Adrenal gland (tissue), 12 donors: ENCODE results near the gene ZNF217. TPM values are rescaled to one million over a fixed set of nuclear protein-coding genes. Genes with fewer than 3 reads are reported as not detected.
"Not testable (repeated sequence)": the region's sequence is repeated elsewhere in the genome, so short reads cannot be mapped to it uniquely, and the experiment has no call there.

Experiments used
- DNase-seq, 7 donors: peaks; one replicate each; pipeline ENCODE4 v3.0.0-alpha.2; 2019 to 2020
- H3K27ac ChIP-seq, 5 donors: fragments of 200-600 bp; sonication (generic) in 4 of 5; 1 replicate in 3 of 5; 2 replicates in 2 of 5; pipeline versions ENCODE4 v1.5.1 to v1.8.0; 2016 to 2020; ENCODE audit warnings: mild to moderate bottlenecking in 1 of 5
- H3K27me3 ChIP-seq: fragments of 200-600 bp; 2 replicates; pipeline ENCODE4 v1.8.0; 2021
- H3K36me3 ChIP-seq, 2 donors: fragments of 200-600 bp; replicated peaks in 1 of 2; 1 replicate in 1 of 2; 2 replicates in 1 of 2; pipeline versions ENCODE4 v1.5.1 to v1.8.0; 2018 to 2022
- H3K4me1 ChIP-seq, 2 donors: fragments of 200-600 bp; replicated peaks in 1 of 2; 1 replicate in 1 of 2; 2 replicates in 1 of 2; pipeline versions ENCODE4 v1.5.1 to v1.8.0; 2018 to 2021
- H3K4me3 ChIP-seq, 4 donors: fragments of 200-600 bp; sonication (generic) in 3 of 4; one replicate each; pipeline ENCODE4 v1.5.1; 2016 to 2018
- H3K9me3 ChIP-seq, 3 donors: fragments of 200-600 bp; sonication (generic) in 1 of 3; replicated peaks in 1 of 3; 1 replicate in 2 of 3; 2 replicates in 1 of 3; pipeline versions ENCODE4 v1.5.1 to v1.8.0; 2016 to 2021
- CTCF ChIP-seq, 6 experiments: fragments of 450-650 bp in 4 of 6; fragments of 200-600 bp in 2 of 6; sonication (generic) in 1 of 6; IDR thresholded peaks; 1 replicate in 5 of 6; 2 replicates in 1 of 6; pipeline versions ENCODE4 v1.5.1 to v1.8.0; 2016 to 2021; ENCODE audit warnings: antibody characterized with exemption in 6 of 6, mild to moderate bottlenecking in 2 of 6, moderate library complexity in 1 of 6
- POLR2A ChIP-seq, 2 donors: fragments of 450-650 bp; IDR thresholded peaks; one replicate each; pipeline ENCODE4 v1.6.1; 2017; ENCODE audit warnings: antibody characterized with exemption in 2 of 2, mild to moderate bottlenecking in 2 of 2, moderate library complexity in 1 of 2
- WGBS, 4 donors: extraction: QIAGEN DNeasy Blood & Tissue Kit in 2 of 4; methylation state at CpG; one replicate each; pipeline versions ENCODE4 v1.1.5 to v1.1.7; 2013 to 2017; 5-methylcytosine and 5-hydroxymethylcytosine counted together
- intact Hi-C, 2 donors: fragments of 100-400 bp; cut with DNase I; formaldehyde crosslinking; loops; one replicate each; pipeline versions ENCODE4 v1.14.1 to v1.15.0; 2022 to 2023
- polyA plus RNA-seq, 3 donors: library from polyadenylated mRNA; stranded (reverse); fragments of 200-250 nt in 2 of 3; fragments of 350-450 nt in 1 of 3; fragmentation: Illumina TruSeq in 1 of 3; extraction: RNeasy Lipid Tissue Mini Kit (QIAGEN cat#74804) in 1 of 3; gene quantifications; one replicate each; pipeline ENCODE4 v1.2.3, GENCODE V29; 2013 to 2014
- total RNA-seq, 9 donors: library from RNA; depleted of rRNA in 4 of 9; stranded (reverse); fragments of >200 nt in 4 of 9; fragments of 120-200 nt in 1 of 9; fragmentation: NEBNext Ultra II Directional in 1 of 9; extraction: Animal tissue kit (Norgen Biotek cat#: 25700) in 1 of 9; gene quantifications; one replicate each; pipeline versions ENCODE4 v1.1.0 to v1.2.4, GENCODE V29; 2013 to 2023
- donor health status: healthy with polysubstance abuse.
- donor health status: Bipolar disorder and iron deficiency.
- donor health status: DM: yes; HTN: yes; CAD: no.
- donor health status: DM: no; HTN: no; CAD: no.
- donor health status: DM: no; HTN: no; CAD: no.
- donor health status: DM: yes; HTN: yes; CAD: no.

Gene ZNF217
- total and polyA plus RNA-seq, 12 donors = 3.3 to 23.4 (median 11.8) TPM

GRCh38 chr20:53565254-53565653, 28.4 kb downstream of the ZNF217 start:
- 92 to 97% (median 96%) methylated on average over 11 of the region's 11 CpGs for WGBS, 4 donors
- Histone ChIP-seq H3K9me3 (no peaks in the 10 kb centered on the region), H3K4me3 (no peak overlapping the region), H3K4me1 (no peaks in the 10 kb centered on the region), H3K27ac (no peak overlapping the region), H3K36me3 (peaks cover 0 to 18% of the 10 kb centered on the region in 2 donors), H3K27me3 (no peaks in the 10 kb centered on the region)
- TF ChIP-seq CTCF (IDR thresholded peaks at IDR 0.05) (no peak), POLR2A (IDR thresholded peaks at IDR 0.05) (no peak)
- DNase-seq = no peak
- intact Hi-C loops = no loop called here

GRCh38 chr20:53562104-53562764, 31.4 kb downstream of the ZNF217 start:
- peak in 1 of 7 donors; percentile 40 for DNase-seq
- H3K9me3 ChIP-seq, H3K27me3 ChIP-seq, H3K36me3 ChIP-seq, H3K4me1 ChIP-seq, intact Hi-C loops, H3K4me3 ChIP-seq, H3K27ac ChIP-seq: not testable (repeated sequence)
- WGBS, 4 donors = 96 to 99% (median 97%) methylated on average over 9 of the region's 9 CpGs

- Histone ChIP-seq H3K4me1 (no peaks in the 10 kb centered on the region), H3K9me3 (no peaks in the 10 kb centered on the region), H3K27me3 (no peaks in the 10 kb centered on the region), H3K4me3 (no peak overlapping the region), H3K36me3 (no peaks in the 10 kb centered on the region), H3K27ac (no peak overlapping the region)
- intact Hi-C loops = no loop called here
- DNase-seq = no peak
- TF ChIP-seq CTCF (IDR thresholded peaks at IDR 0.05) (no peak), POLR2A (IDR thresholded peaks at IDR 0.05) (no peak)
- 78 to 95% (median 90%) methylated on average over 5 of the region's 5 CpGs for WGBS, 4 donors
Observed at GRCh38 chr20:53561505-53561904, 32.1 kb downstream of the ZNF217 start.

- Histone ChIP-seq H3K36me3 (no peaks in the 10 kb centered on the region), H3K4me3 (no peak overlapping the region), H3K27me3 (no peaks in the 10 kb centered on the region), H3K27ac (no peak overlapping the region), H3K4me1 (no peaks in the 10 kb centered on the region), H3K9me3 (no peaks in the 10 kb centered on the region)
- 80 to 86% (median 85%) methylated on average over 7 of the region's 7 CpGs for WGBS, 4 donors
- DNase-seq = no peak
- TF ChIP-seq POLR2A (IDR thresholded peaks at IDR 0.05) (no peak), CTCF (IDR thresholded peaks at IDR 0.05) (no peak)
- intact Hi-C loops = no loop called here
Observed at GRCh38 chr20:53559816-53560215, 33.8 kb downstream of the ZNF217 start.

GRCh38 chr20:53557130-53557529, 36.5 kb downstream of the ZNF217 start:
- H3K4me1 ChIP-seq = no peaks in the 10 kb centered on the region
- no peak overlapping the region for H3K27ac ChIP-seq
- intact Hi-C loops = no loop called here
- WGBS, 4 donors = 80 to 100% (median 82%) methylated on average over 2 to 7 of the region's 7 CpGs
- TF ChIP-seq POLR2A (IDR thresholded peaks at IDR 0.05) (no peak), CTCF (IDR thresholded peaks at IDR 0.05) (no peak)
- H3K4me3 ChIP-seq = no peak overlapping the region
- H3K9me3 ChIP-seq = no peaks in the 10 kb centered on the region
- no peaks in the 10 kb centered on the region for H3K36me3 ChIP-seq
- H3K27me3 ChIP-seq = no peaks in the 10 kb centered on the region
- DNase-seq = no peak
